ENCODE measurements around the gene ARPC1A. TPM values are rescaled to one million over a fixed set of nuclear protein-coding genes. Genes with fewer than 3 reads are reported as not detected.
"Not testable (repeated sequence)": the region's sequence is repeated elsewhere in the genome, so short reads cannot be mapped to it uniquely, and the experiment has no call there.

ARPC1A gene
- total RNA-seq, 1 donor from 2014 or later: 76.0 TPM

DNA sequence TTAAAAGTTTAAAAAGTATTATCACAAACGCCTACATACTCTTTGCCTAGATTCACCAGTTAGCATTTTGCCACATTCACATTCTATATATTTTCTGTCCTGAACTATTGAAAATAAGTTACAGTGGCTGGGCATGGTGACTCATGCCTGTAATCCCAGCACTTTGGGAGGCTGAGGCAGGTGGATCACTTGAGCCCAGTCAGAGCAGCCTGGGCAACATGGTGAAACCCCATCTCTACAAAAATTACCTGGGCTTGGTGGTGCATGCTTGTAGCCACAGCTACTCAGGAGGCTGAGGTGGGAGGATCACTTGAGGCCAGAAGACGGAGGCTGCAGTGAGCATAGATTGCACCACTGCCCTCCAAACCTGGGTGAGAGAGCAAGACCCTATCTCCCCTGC is 5.3 kb downstream of the ARPC1A start:
- peak overlapping the region; percentile 26 for H3K4me3 Mint-ChIP-seq
- peaks cover 38% of the 10 kb centered on the region for H3K4me1 Mint-ChIP-seq
- peaks cover 39% of the 10 kb centered on the region for H3K36me3 Mint-ChIP-seq (ENCODE audit: low read depth)
- peak overlapping the region; percentile 92 for H3K27ac Mint-ChIP-seq
- DNase-seq: no peak
- intact Hi-C loops (cut with micrococcal nuclease): no loop called here
- H3K27me3 Mint-ChIP-seq: no peaks in the 10 kb centered on the region
- no peaks in the 10 kb centered on the region for H3K9me3 Mint-ChIP-seq

DNA sequence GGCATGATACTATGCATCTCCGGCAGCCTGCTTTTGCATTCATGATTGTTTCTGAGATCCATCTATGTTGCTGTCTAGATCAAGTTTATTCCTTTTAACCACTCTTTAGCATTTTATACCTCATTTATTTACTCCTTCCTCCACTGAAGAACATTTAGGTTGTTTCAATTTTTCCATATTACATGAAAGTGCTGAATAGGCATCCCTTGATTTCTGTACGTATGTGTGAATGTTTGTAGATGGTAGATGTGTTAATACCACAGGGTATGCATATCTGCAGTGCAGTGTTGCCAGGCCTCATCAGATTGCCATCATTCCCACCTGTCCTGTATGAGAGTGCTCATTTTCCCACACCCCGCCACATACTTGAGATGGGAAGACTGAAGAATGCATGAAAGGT is 13.9 kb downstream of the ARPC1A start:
- peaks cover 56% of the 10 kb centered on the region for H3K36me3 Mint-ChIP-seq (ENCODE audit: low read depth)

DNA sequence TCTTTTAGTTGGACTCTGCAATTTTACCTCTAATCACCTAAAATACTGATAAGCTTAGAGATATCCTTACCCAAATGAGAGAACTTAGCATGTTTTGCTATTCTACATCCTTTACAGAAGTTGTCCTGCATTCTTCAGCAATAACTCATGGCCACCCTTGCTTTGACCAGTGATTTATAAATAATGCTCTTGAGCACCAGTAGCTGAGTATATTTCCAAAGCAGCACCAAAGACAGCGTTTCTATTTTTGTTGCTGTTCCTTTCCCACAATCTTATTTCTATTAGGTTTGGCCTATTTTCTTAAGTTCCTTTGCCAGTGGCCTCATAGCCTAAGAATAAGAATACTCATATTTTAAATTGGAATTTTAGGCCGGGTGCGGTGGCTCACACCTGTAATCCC is 15.0 kb downstream of the ARPC1A start:
- Mint-ChIP-seq H3K27ac (no peak overlapping the region), H3K4me1 (no peaks in the 10 kb centered on the region), H3K27me3 (no peaks in the 10 kb centered on the region), H3K36me3 (ENCODE audit: low read depth) (peaks cover 52% of the 10 kb centered on the region), H3K9me3 (no peaks in the 10 kb centered on the region), H3K4me3 (no peak overlapping the region)
- no peak for DNase-seq
- intact Hi-C loops (cut with micrococcal nuclease): no loop called here

More for the DNA sequence above, 13.9 kb downstream of the ARPC1A start:
- no peaks in the 10 kb centered on the region for H3K9me3 Mint-ChIP-seq
- peaks cover 2% of the 10 kb centered on the region for H3K4me1 Mint-ChIP-seq
- no peaks in the 10 kb centered on the region for H3K27me3 Mint-ChIP-seq
- no peak overlapping the region for H3K27ac Mint-ChIP-seq
- DNase-seq: no peak
- intact Hi-C loops (cut with micrococcal nuclease): no loop called here
- no peak overlapping the region for H3K4me3 Mint-ChIP-seq

DNA sequence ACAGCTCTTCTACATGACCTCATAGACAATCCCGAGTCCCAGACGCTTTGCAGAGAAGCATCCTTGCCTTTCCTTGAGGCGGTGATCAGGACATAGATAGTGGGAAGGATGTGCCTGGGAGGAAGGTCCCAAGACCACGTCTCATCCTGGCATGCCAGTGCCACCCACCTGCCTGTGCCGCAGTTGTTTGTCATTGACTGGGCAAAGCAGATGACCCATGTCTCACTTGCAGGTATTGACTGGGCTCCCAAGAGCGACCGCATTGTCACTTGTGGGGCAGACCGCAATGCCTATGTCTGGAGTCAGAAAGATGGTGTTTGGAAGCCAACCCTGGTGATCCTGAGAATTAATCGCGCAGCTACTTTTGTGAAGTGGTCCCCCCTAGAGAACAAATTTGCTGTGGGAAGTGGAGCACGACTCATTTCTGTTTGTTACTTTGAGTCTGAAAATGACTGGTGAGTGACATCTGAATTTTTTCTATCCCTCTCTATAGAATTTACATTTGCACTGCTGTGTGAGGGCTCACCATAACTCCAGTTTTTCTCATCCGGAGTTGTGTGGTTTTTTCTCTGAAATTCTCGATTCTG is 18.5 kb downstream of the ARPC1A start:
- intact Hi-C loops (cut with micrococcal nuclease): no loop called here
- peaks cover 44% of the 10 kb centered on the region for H3K36me3 Mint-ChIP-seq (ENCODE audit: low read depth)
- no peak overlapping the region for H3K4me3 Mint-ChIP-seq
- H3K27ac Mint-ChIP-seq: no peak overlapping the region
- H3K4me1 Mint-ChIP-seq: no peaks in the 10 kb centered on the region
- DNase-seq: no peak
- H3K9me3 Mint-ChIP-seq: no peaks in the 10 kb centered on the region
- no peaks in the 10 kb centered on the region for H3K27me3 Mint-ChIP-seq

DNA sequence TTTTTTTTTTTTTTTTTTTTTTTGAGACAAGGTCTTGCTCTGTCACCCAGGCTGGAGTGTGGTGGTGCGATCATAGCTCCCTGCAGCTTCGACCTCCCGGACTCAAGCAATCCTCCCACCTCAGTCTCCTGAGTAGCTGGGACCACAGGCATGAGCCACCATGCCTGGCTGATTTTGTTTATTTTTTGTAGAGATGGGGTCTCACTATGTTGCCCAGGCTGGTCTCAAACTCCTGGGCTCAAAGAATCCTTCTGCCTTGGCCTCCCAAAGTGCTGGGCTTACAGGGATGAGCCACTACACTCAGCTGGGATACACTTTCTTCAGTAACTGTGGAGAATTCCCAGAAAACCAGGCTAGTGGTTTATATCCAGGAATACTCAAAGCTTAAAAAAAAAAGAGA is 24.9 kb downstream of the ARPC1A start:
- DNase-seq; intact Hi-C loops (cut with micrococcal nuclease); H3K4me3 Mint-ChIP-seq; H3K27me3 Mint-ChIP-seq; H3K4me1 Mint-ChIP-seq; H3K27ac Mint-ChIP-seq; H3K9me3 Mint-ChIP-seq: not testable (repeated sequence)
- H3K36me3 Mint-ChIP-seq (ENCODE audit: low read depth): peaks cover 36% of the 10 kb centered on the region

DNA sequence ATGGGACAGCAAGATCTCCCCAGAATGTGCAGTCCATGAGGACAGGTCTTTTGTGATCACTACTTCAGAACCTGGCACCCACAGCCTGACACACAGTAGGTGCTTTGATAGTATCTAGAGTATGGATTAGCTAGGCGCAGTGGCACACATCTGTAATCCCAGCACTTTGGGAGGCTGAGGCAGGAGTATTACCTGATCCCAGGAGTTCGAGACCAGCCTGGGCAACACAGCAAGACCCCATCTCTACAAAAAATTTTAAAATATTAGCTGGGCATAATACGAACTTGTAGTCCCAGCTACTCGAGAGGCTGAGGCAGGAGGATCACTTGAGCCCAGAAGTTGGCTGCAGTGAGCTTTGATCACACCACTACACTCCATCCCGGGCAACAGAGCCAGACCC is 26.5 kb downstream of the ARPC1A start:
- Mint-ChIP-seq H3K4me1 (no peaks in the 10 kb centered on the region), H3K36me3 (ENCODE audit: low read depth) (peaks cover 40% of the 10 kb centered on the region), H3K27me3 (no peaks in the 10 kb centered on the region), H3K4me3 (no peak overlapping the region), H3K9me3 (no peaks in the 10 kb centered on the region), H3K27ac (no peak overlapping the region)
- intact Hi-C loops (cut with micrococcal nuclease): no loop called here
- no peak for DNase-seq

DNA sequence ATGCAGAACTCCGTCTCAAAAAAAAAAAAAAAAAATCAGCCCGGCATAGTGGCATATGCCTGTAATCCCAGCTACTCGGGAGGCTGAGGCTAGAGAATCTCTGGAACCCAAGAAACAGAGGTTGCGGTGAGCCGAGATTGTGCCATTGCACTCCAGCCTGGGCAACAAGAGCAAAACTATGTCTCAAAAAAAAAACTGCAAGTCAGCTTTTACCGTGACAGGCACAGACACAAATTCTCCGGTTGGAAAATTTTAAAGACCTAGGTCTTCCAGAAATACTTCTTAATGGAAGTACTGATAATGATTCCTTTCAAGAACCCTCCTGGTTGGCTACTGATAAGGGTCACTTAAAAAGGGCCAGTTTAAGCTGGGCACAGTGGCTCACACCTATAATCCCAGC is 29.4 kb downstream of the ARPC1A start:
- peaks cover 47% of the 10 kb centered on the region for H3K36me3 Mint-ChIP-seq (ENCODE audit: low read depth)
- H3K27ac Mint-ChIP-seq: no peak overlapping the region
- H3K9me3 Mint-ChIP-seq: no peaks in the 10 kb centered on the region
- H3K4me1 Mint-ChIP-seq: no peaks in the 10 kb centered on the region
- intact Hi-C loops (cut with micrococcal nuclease): no loop called here
- no peak overlapping the region for H3K4me3 Mint-ChIP-seq
- no peak for DNase-seq
- H3K27me3 Mint-ChIP-seq: no peaks in the 10 kb centered on the region

DNA sequence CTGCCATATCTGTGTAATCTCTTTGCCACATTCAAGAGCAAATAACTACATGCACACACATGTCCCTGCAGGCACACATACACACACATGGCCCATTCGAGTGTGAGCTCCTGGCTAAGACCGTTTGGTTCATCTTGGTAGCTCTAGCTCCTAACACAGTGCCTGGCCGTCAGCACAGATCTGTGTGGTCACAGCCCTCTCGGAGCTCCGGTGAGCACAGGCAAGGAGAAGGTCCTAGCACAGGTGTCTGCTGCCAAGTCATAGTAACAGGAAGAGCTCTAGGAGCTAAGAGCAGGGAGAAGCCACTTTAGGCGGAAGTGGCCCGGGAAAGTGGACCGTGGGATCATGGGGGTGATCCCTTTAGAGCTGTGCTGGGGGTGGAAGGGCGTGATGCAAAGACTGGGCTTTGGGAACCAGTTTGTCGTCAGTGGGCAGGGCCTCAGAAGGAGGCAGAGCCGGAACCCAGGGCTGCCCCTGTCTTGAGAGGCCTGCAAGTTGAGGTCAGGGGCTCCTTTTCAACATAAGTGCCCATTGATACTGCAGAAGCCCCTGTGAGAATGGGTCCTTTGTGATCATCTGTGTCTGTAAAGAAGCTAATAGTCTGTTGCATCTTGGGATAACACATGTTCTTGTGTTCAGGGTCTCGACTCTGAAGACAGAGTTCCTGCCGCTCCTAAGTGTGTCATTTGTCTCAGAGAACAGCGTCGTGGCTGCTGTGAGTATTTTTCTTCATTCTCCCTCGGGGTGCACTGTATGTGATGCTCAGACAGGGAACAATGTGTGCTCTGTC is 32.2 kb downstream of the ARPC1A start:
- H3K36me3 Mint-ChIP-seq (ENCODE audit: low read depth): peaks cover 46% of the 10 kb centered on the region
- DNase-seq: no peak
- H3K9me3 Mint-ChIP-seq: no peaks in the 10 kb centered on the region
- no peak overlapping the region for H3K27ac Mint-ChIP-seq
- H3K27me3 Mint-ChIP-seq: no peaks in the 10 kb centered on the region
- no peaks in the 10 kb centered on the region for H3K4me1 Mint-ChIP-seq
- intact Hi-C loops (cut with micrococcal nuclease): no loop called here
- no peak overlapping the region for H3K4me3 Mint-ChIP-seq

DNA sequence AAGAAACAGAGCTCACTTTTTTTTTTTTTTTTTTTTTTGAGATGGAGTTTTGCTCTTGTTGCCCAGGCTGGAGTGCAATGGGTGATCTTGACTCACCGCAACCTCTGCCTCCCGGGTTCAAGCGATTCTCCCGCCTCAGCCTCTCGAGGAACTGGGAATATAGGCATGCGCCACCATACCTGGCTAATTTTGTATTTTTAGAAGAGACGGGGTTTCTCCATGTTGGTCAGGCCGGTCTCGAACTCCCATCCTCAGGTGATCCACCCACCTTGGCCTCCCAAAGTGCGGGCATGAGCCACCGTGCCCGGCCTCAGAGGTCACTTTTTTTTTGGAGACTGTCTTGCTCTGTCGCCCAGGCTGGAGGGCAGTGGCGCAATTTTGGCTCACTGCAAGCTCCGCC is 32.8 kb downstream of the ARPC1A start:
- intact Hi-C loops (cut with micrococcal nuclease); H3K27ac Mint-ChIP-seq; H3K9me3 Mint-ChIP-seq; H3K4me3 Mint-ChIP-seq; DNase-seq; H3K4me1 Mint-ChIP-seq; H3K27me3 Mint-ChIP-seq: not testable (repeated sequence)
- H3K36me3 Mint-ChIP-seq (ENCODE audit: low read depth): peaks cover 49% of the 10 kb centered on the region

DNA sequence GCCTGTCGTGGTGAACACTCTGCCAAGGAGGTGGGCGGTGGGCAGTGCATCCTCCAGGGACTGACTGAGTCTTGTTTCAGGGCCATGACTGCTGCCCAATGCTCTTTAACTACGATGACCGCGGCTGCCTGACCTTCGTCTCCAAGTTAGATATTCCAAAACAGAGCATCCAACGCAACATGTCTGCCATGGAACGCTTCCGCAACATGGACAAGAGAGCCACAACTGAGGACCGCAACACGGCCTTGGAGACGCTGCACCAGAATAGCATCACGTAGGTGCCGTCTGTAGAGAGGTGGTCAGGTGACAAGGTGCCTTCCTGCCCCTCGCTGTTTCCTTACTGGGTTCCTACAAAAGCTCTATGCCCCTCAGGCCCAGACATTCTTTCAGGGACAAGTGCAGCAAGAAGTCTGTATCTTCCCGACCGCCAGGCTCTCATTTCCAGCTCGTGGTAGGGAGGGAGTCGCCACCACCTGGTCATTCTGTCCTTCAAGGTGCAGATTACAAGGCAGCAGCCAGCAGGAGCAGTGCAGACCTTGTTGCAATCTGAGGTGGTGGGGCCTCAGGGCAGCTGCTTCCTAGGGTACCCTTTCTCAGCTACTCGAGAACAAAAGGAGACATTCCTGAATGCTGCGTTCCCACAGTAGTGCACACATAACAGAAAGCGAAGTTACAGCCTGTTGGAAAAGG is 33.9 kb downstream of the ARPC1A start:
- DNase-seq: no peak
- intact Hi-C loops (cut with micrococcal nuclease): no loop called here
- Mint-ChIP-seq H3K9me3 (no peaks in the 10 kb centered on the region), H3K4me1 (no peaks in the 10 kb centered on the region), H3K27me3 (no peaks in the 10 kb centered on the region), H3K4me3 (no peak overlapping the region), H3K36me3 (ENCODE audit: low read depth) (peaks cover 54% of the 10 kb centered on the region), H3K27ac (no peak overlapping the region)

DNA sequence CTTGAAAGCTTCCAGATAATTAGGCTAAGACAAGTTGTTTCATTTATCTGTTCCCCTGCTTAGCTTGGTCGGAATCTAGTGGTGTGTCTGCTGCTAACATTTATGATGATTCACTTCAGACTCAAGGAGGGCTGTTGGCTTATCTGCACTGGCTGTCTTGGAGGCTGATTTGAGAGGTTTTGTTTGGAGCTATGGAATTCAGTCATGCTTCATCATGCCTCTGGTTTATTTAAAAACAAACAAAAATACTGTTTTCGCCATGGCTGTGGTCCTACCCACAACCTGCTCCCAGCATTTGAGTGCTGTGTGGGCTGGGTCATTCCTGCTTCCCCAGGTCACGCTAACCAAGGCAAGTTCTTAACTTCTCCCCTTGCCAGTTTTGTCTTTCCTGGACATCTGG is 37.1 kb downstream of the ARPC1A start:
- Mint-ChIP-seq H3K4me3 (no peak overlapping the region), H3K4me1 (no peaks in the 10 kb centered on the region)
- intact Hi-C loops (cut with micrococcal nuclease): no loop called here

DNA sequence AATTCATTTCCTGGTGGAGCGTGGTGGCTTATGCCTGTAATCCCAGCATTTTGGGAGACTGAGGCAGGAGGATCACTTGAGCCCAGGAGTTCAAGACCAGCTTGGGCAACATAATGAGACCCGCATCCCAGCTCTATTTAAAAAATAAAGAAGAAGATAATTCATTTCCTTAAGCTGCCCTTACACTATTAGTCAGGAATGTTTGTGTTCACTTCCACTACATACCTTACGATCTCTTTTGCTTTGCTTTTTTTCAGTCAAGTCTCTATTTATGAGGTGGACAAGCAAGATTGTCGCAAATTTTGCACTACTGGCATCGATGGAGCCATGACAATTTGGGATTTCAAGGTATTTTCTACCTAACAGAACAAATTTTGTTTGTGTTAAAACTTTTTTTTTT is 37.6 kb downstream of the ARPC1A start:
- H3K27ac Mint-ChIP-seq: no peak overlapping the region
- H3K27me3 Mint-ChIP-seq: no peaks in the 10 kb centered on the region
- H3K4me3 Mint-ChIP-seq: no peak overlapping the region
- intact Hi-C loops (cut with micrococcal nuclease): no loop called here
- peaks cover 52% of the 10 kb centered on the region for H3K36me3 Mint-ChIP-seq (ENCODE audit: low read depth)
- H3K9me3 Mint-ChIP-seq: no peaks in the 10 kb centered on the region
- H3K4me1 Mint-ChIP-seq: no peaks in the 10 kb centered on the region
- no peak for DNase-seq

More for the DNA sequence above, 37.1 kb downstream of the ARPC1A start:
- Mint-ChIP-seq H3K9me3 (no peaks in the 10 kb centered on the region), H3K27me3 (no peaks in the 10 kb centered on the region), H3K27ac (no peak overlapping the region), H3K36me3 (ENCODE audit: low read depth) (peaks cover 57% of the 10 kb centered on the region)
- no peak for DNase-seq

DNA sequence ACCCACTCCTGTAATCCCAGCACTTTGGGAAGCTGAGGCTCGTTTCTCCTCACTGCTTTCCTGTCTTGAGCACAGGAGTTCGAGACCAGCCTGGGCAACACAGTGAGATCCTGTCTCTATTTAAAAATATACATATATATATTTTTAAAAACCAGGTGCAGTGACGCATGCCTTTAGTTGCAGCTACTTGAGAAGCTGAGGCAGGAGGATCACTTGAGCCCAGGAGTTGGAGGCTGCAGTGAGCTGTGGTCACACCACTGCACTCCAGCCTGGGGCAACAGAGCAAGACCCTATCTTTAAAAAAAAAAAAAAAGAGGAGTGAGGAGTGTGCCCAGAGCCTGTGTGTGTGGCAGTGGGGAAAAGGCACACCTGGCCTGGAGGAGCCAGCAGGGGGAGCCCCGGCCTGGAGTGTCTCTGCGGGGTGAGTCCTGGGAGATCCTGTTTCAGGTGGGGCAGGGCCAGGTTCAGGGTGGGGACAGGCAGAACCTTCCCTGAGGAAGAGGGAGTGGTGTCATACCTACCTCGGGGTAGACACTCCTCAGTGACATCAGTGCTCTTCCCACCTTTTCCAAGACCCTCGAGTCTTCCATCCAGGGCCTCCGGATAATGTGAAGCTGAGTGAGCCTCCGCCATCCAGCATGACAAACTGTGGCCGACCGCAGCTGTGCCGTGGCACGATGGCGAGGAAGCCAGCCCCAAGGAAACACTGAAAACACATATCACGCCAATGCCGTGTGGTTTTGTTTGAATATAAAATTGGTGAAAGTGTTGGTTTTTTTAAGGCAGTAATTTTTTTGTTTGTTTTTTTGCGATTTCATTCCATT is 39.8 kb downstream of the ARPC1A start:
- DNase-seq: peak; percentile 90
- Mint-ChIP-seq H3K4me3 (no peak overlapping the region), H3K27ac (no peak overlapping the region), H3K9me3 (no peaks in the 10 kb centered on the region), H3K36me3 (ENCODE audit: low read depth) (peaks cover 49% of the 10 kb centered on the region), H3K4me1 (peaks cover 14% of the 10 kb centered on the region), H3K27me3 (no peaks in the 10 kb centered on the region)
- intact Hi-C loops (cut with micrococcal nuclease): loop anchor here (2.0 kb wide), 1 partner anchor 21 kb away; no protein-coding TSS in a partner anchor

DNA sequence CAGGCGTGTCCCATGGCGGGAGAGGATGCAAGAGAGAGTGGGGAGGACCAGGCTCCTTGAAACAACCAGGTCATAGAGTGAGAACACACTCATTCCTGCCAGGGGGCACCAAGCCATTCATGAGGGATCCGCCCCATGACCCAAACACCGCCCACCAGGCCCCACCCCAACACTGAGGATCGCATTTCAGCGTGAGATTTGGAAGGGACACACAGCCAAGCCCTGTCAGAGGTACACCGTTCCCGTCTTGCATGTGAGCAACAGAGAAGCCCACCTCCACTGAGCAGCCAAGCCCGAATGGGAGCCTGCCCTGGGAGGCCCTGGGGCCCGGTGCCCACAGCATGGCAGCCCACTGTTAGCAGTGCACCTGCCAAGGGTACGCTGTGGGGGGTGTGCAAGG is 40.9 kb downstream of the ARPC1A start:
- H3K27ac Mint-ChIP-seq: no peak overlapping the region
- no peak overlapping the region for H3K4me3 Mint-ChIP-seq
- H3K9me3 Mint-ChIP-seq: no peaks in the 10 kb centered on the region
- peaks cover 39% of the 10 kb centered on the region for H3K36me3 Mint-ChIP-seq (ENCODE audit: low read depth)
- H3K27me3 Mint-ChIP-seq: no peaks in the 10 kb centered on the region
- peaks cover 16% of the 10 kb centered on the region for H3K4me1 Mint-ChIP-seq
- intact Hi-C loops (cut with micrococcal nuclease): no loop called here
- no peak for DNase-seq

Measured in activated CD4-positive, alpha-beta T cell treated with anti-CD3 and anti-CD28 coated beads, Interleukin-2, amount 10 ng/mL, durations not matched to agents 24 days and 14 days (primary cell).